ENCODE data around the gene KIF21B.

DNA sequence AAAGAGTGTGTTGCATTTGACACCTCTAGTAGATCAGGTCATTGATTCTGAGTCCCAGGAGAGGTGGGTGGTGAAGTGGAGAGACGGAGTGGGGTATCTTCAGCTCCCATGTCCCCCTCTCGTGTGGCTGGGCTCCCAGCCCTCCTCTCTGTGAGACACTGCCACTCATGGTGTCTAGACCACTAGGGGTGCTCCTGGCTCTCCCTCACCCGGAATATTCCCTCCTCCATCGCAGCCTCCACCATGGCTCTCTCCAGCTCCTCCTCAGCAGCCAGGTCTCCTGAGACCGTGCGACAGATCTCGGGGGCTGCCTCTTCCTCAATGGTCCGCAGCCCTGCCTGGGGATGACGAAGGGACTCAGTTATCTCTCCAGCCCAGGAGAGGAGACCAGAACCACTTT, 20.6 kb upstream of the KIF21B start:
- TF ChIP-seq POLR2A (IDR thresholded peaks at IDR 0.05; ENCODE audit: extremely low read depth, insufficient read length) = no peak
- TF ChIP-seq, protein P1, sequence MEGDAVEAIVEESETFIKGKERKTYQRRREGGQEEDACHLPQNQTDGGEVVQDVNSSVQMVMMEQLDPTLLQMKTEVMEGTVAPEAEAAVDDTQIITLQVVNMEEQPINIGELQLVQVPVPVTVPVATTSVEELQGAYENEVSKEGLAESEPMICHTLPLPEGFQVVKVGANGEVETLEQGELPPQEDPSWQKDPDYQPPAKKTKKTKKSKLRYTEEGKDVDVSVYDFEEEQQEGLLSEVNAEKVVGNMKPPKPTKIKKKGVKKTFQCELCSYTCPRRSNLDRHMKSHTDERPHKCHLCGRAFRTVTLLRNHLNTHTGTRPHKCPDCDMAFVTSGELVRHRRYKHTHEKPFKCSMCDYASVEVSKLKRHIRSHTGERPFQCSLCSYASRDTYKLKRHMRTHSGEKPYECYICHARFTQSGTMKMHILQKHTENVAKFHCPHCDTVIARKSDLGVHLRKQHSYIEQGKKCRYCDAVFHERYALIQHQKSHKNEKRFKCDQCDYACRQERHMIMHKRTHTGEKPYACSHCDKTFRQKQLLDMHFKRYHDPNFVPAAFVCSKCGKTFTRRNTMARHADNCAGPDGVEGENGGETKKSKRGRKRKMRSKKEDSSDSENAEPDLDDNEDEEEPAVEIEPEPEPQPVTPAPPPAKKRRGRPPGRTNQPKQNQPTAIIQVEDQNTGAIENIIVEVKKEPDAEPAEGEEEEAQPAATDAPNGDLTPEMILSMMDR (IDR thresholded peaks at IDR 0.05; ENCODE audit: low read depth, low read length) = no peak
